ENCODE results near the gene HNRNPH1.
"Not testable (repeated sequence)": the region's sequence is repeated elsewhere in the genome, so short reads cannot be mapped to it uniquely, and the experiment has no call there.

HNRNPH1 gene

GRCh38 chr5:179623003-179623905 is at the start of gene HNRNPH1:
Gene HNRNPH1 (minus strand): TSS chr5:179623671. CDS start chr5:179623133, 538 bp downstream.
- DNase-seq (ENCODE audit: low read depth): peak; percentile 95
- peak within 1 kb of the TSS; percentile 95 for H3K4me3 ChIP-seq (ENCODE audit: low read depth, low read length)
- no peak for TF ChIP-seq CTCF (IDR thresholded peaks at IDR 0.05; ENCODE audit: control insufficient read depth, extremely low read depth, insufficient read depth)

- DNase-seq (ENCODE audit: low read depth): no peak
- H3K4me3 ChIP-seq (ENCODE audit: low read depth, low read length): no peak overlapping the region
- TF ChIP-seq CTCF (IDR thresholded peaks at IDR 0.05; ENCODE audit: control insufficient read depth, extremely low read depth, insufficient read depth): peak; percentile 49
These were observed 44.9 kb upstream of the HNRNPH1 start for GRCh38 chr5:179668391-179668790.

GRCh38 chr5:179661647-179662046 is 38.2 kb upstream of the HNRNPH1 start:
- not testable (repeated sequence) for H3K4me3 ChIP-seq (ENCODE audit: low read depth, low read length); DNase-seq (ENCODE audit: low read depth)

GRCh38 chr5:179658179-179658856 is 34.8 kb upstream of the HNRNPH1 start:
- DNase-seq (ENCODE audit: low read depth): not testable (repeated sequence)
- H3K4me3 ChIP-seq (ENCODE audit: low read depth, low read length): peak overlapping the region; percentile 62

GRCh38 chr5:179657302-179658178 is 34.1 kb upstream of the HNRNPH1 start:
- DNase-seq (ENCODE audit: low read depth): not testable (repeated sequence)

GRCh38 chr5:179653135-179653534 is 29.7 kb upstream of the HNRNPH1 start:
- not testable (repeated sequence) for H3K4me3 ChIP-seq (ENCODE audit: low read depth, low read length); DNase-seq (ENCODE audit: low read depth)

More at GRCh38 chr5:179657302-179658178, 34.1 kb upstream of the HNRNPH1 start:
- H3K4me3 ChIP-seq (ENCODE audit: low read depth, low read length): not testable (repeated sequence)

- not testable (repeated sequence) for H3K4me3 ChIP-seq (ENCODE audit: low read depth, low read length); DNase-seq (ENCODE audit: low read depth)
These were observed 26.8 kb upstream of the HNRNPH1 start for GRCh38 chr5:179650245-179650644.

- DNase-seq (ENCODE audit: low read depth); H3K4me3 ChIP-seq (ENCODE audit: low read depth, low read length): not testable (repeated sequence)
These were observed 25.8 kb upstream of the HNRNPH1 start for GRCh38 chr5:179649166-179649703.

GRCh38 chr5:179648410-179648809 is 24.9 kb upstream of the HNRNPH1 start:
- no peak for DNase-seq (ENCODE audit: low read depth)
- TF ChIP-seq CTCF (IDR thresholded peaks at IDR 0.05; ENCODE audit: control insufficient read depth, extremely low read depth, insufficient read depth): no peak
- H3K4me3 ChIP-seq (ENCODE audit: low read depth, low read length): no peak overlapping the region

GRCh38 chr5:179644766-179645165 is 21.3 kb upstream of the HNRNPH1 start:
- DNase-seq (ENCODE audit: low read depth); H3K4me3 ChIP-seq (ENCODE audit: low read depth, low read length): not testable (repeated sequence)

GRCh38 chr5:179643141-179643920 is 19.9 kb upstream of the HNRNPH1 start:
- not testable (repeated sequence) for H3K4me3 ChIP-seq (ENCODE audit: low read depth, low read length); DNase-seq (ENCODE audit: low read depth)

GRCh38 chr5:179642626-179643025 is 19.2 kb upstream of the HNRNPH1 start:
- H3K4me3 ChIP-seq (ENCODE audit: low read depth, low read length); DNase-seq (ENCODE audit: low read depth): not testable (repeated sequence)

GRCh38 chr5:179641745-179642144 is 18.3 kb upstream of the HNRNPH1 start:
- not testable (repeated sequence) for DNase-seq (ENCODE audit: low read depth)

More at GRCh38 chr5:179641745-179642144, 18.3 kb upstream of the HNRNPH1 start:
- not testable (repeated sequence) for H3K4me3 ChIP-seq (ENCODE audit: low read depth, low read length)

Measured in LNCaP clone FGC (cell line).